Dermis microvascular lymphatic vessel endothelial cell (primary cell): ENCODE data around the gene SIDT2. TPM values are rescaled to one million over a fixed set of nuclear protein-coding genes. Genes with fewer than 3 reads are reported as not detected.

Experiments
- DNase-seq, 2 donors: peaks; one replicate each; pipeline versions ENCODE4 v3.0.0 to v3.0.0-alpha.2; 2010; ENCODE audit warnings: low read depth in 2 of 2
- total RNA-seq: library from RNA; depleted of rRNA; stranded (reverse); fragments of >200 nt; gene quantifications from 2 replicates; pipeline ENCODE4 v1.2.1, GENCODE V29; 2014

Gene SIDT2
- total RNA-seq, 1 donor from 2014 or later = 6.4 TPM

DNA sequence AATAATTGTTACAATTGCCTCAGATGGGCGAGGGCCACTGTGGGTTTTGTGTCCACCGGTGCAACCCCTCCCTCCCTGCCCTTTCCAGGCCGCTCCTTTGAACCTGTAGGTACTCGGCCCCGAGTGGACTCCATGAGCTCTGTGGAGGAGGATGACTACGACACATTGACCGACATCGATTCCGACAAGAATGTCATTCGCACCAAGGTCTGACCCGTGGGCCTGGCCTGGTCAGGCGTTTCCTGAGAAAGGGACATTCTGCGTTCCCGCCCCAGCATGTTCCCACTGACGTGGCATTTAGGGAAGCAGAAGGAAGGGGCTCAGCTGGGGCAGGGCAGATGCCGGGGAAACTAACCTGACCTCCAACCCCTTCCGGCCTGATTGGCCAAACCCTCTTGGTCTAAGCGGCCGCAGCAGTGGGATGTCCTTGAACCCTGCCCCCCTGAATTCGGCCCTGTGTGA, 10.1 kb downstream of the SIDT2 start:
- no peak for DNase-seq

DNA sequence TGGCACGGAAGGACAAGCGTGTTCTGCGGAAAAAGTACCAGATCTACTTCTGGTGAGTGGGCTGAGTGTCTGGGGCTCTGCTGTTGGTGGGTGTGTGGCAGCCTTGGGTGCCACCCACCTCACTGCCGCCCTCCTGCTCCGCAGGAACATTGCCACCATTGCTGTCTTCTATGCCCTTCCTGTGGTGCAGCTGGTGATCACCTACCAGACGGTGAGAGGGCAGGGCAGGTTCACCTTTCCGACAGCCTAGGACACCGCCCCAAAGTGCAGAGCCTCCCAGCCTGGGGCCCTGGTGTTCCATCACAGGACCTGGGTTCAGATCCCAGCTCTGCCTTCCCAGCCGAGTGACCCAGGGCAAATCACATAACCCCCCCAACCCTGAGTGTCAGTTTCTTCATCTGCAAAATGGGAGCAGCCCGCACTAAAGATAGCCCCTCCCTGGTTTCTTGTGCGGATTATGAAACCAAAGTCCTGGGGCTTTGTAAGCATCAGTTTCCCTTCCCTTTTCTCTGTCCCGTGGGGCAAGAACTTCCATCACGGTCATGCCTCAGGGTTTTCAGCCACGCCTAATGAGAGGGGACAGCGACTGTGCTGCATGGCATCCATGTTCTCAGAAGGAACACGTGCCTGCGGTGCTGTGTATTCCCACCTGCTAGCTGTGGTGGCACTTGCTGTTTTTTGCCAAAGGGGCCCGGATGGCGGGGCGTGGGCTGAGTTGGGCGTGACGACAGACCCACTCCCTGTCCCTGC, 10.8 kb downstream of the SIDT2 start:
- DNase-seq = no peak

GRCh38 chr11:117189941-117190544, 11.5 kb downstream of the SIDT2 start:
- no peak for DNase-seq

DNA sequence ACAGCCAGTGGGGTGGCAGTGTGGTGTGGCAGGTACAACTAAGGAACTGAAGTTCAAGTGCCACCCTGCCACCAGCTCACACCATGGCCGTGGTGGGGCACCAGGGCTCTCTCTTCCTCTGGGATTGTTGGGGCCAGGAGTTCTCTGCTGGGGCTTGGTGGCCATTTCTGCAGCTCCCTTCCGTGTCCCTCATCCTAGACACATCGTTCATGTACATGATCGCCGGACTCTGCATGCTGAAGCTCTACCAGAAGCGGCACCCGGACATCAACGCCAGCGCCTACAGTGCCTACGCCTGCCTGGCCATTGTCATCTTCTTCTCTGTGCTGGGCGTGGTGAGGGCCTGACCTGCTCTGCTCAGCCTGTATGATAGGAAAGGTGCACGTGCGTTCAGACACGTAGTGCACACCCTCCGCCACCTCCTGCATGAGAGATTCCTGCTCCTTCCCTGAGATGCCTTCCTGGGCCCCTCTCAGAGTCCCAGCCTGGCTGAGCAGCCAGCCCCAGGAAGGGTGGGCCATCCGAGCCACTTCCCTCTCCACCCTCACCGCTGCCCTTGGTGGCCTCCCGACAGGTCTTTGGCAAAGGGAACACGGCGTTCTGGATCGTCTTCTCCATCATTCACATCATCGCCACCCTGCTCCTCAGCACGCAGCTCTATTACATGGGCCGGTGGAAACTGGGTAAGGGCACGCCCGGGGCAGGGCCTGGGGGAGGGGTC, 13.3 kb downstream of the SIDT2 start:
- DNase-seq = no peak

DNA sequence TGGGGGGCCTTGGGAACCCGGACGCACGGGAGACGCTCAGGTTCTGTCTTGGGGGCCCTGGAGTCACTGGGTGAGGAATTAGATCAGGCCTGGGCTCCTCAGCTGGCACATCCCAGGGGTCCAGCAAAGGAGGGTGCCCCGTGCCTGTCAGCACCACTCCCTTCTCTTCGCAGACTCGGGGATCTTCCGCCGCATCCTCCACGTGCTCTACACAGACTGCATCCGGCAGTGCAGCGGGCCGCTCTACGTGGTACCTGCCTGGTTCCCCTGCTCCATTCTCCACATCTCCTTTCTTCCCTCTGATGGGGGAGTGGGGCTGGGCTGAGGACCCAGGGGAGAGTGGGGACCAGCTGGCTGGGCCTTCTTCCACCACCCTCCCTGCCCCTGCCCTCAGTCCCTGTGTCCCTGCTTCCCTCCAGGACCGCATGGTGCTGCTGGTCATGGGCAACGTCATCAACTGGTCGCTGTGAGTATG, 13.9 kb downstream of the SIDT2 start:
- no peak for DNase-seq

DNA sequence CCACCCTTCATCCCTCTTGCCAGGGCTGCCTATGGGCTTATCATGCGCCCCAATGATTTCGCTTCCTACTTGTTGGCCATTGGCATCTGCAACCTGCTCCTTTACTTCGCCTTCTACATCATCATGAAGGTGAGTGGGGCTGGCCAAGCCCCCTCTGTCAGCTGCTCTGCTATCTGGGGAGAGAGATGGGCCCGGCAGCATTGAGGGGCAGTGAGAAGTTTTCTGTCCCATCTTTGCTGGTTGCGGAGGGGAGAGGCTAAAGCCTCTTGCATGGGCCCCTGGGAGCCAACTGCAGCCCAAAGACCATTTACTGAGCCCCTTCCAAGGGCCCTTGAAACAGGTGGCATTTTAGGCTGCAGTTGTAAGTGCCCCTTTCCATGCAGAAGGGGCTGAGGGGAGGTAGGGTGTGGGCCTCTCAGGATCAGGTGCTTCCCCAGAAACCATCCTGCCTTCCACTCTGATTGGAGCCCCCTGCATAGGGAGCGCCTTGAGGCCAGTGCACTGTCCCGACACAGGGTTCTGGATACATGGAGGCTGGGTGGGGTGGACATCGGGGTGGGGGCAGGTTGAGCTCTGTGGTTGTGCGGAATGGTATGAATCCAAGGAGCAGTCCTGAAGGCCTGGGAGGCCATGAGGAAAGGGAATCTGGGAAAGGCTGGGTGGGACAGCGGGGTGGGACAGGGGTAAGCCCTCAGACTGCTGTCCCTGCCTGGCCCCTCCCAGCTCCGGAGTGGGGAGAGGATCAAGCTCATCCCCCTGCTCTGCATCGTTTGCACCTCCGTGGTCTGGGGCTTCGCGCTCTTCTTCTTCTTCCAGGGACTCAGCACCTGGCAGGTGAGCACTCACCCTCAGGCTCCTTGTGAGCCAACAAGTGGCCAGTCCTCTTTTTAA, 14.8 kb downstream of the SIDT2 start:
- no peak for DNase-seq

DNA sequence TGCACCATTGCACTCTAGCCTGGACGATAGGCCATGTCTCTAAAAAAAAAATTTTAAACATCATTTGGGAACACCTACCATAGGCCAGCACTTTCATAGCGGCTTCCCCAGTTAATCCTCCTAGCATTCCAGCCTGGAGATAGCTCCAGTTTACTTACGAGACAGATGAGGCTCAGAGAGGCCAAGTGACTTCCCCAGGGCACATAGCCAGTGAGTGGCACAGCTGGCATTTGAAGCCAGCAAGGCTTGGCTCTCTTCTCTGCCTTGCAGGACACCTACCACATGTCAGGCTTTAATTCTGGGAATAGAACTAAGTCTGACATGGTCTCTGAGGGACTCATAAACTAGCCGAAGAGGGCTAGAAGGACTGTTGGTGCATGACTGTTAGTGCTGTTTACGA, 15.7 kb downstream of the SIDT2 start:
- DNase-seq = no peak

GRCh38 chr11:117195258-117195657, 16.7 kb downstream of the SIDT2 start:
- DNase-seq = no peak

DNA sequence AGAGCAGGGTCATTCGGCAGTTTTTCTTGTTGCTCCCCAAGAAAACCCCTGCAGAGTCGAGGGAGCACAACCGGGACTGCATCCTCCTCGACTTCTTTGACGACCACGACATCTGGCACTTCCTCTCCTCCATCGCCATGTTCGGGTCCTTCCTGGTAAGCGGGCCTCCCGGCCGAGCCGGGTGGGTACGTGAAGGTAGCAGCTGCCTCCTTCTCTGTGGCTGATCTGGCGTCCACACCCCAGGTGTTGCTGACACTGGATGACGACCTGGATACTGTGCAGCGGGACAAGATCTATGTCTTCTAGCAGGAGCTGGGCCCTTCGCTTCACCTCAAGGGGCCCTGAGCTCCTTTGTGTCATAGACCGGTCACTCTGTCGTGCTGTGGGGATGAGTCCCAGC, 17.2 kb downstream of the SIDT2 start:
- no peak for DNase-seq

- DNase-seq = no peak
Measured at GRCh38 chr11:117197006-117197405, 18.5 kb downstream of the SIDT2 start.

DNA sequence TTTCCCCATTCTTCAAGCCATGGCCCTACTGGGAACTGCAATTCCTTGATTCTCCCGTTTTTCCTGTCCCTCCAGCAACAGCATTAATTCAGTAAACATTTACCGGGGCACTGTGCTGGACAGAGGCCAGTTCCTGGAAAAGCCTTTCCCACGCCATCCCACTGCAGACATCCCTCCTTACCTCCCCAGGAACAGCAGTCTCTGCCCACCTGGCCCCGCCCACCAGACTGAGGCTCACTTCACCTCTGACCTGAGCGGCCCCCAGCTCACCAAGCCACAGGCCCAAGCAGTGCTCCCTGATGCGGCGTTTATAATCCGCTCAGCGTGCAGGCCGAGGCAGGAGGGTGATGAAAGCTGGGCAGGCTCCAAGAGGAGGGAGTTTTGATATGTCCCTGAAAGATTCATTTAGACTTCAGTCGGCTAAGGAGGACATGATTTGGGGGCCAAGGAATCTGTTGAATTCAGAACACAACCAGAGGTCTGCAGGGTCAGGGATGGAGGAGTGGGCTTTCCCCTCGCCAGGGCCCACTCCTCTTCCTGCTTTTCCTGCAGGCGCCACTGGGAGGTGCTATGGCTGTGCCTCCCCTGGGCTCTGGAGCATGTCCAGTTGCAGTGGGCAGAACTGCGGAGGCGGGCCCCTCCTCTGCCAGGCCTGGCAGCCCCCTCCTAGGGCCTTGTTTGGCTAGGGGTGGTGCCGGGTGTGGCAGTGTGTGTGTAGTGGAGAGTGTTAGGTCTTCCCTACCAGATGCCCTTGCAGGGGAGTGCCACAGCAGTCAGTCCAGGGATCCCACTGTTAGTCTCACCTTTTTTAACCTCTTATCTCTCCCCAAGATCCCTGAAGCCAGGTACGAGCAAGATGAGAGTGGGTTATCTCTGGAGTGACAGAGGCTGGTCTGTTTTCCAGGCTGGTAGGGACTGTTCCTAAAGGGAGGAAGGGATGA, 19.2 kb downstream of the SIDT2 start:
- DNase-seq = no peak

DNA sequence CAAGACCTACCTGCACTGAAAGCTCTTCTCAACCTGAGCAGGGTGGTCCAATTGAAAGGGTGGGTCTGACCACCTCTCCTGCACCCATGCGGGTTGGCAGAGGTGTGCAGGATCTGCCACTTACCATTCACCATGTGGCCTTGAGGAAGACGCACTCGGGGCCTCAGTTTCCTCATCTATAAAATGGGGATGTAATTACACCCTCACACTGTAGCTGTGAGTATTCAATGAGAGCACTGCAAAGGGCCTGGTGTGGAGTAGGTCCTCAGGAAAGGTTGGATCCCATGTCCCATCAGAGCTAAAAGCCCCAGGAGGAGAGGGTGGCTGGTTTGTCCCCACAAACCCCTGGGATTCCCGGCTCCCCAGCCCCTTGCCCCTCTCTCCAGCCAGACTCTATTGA, 20.1 kb downstream of the SIDT2 start:
- no peak for DNase-seq

- DNase-seq = peak in 1 of 2 donors; percentile 27
Measured at GRCh38 chr11:117199053-117199915, 20.7 kb downstream of the SIDT2 start, which contains the start of gene TAGLN. TAGLN (plus strand) TSS chr11:117199370; CDS start chr11:117203014, 3,644 bp downstream.

DNA sequence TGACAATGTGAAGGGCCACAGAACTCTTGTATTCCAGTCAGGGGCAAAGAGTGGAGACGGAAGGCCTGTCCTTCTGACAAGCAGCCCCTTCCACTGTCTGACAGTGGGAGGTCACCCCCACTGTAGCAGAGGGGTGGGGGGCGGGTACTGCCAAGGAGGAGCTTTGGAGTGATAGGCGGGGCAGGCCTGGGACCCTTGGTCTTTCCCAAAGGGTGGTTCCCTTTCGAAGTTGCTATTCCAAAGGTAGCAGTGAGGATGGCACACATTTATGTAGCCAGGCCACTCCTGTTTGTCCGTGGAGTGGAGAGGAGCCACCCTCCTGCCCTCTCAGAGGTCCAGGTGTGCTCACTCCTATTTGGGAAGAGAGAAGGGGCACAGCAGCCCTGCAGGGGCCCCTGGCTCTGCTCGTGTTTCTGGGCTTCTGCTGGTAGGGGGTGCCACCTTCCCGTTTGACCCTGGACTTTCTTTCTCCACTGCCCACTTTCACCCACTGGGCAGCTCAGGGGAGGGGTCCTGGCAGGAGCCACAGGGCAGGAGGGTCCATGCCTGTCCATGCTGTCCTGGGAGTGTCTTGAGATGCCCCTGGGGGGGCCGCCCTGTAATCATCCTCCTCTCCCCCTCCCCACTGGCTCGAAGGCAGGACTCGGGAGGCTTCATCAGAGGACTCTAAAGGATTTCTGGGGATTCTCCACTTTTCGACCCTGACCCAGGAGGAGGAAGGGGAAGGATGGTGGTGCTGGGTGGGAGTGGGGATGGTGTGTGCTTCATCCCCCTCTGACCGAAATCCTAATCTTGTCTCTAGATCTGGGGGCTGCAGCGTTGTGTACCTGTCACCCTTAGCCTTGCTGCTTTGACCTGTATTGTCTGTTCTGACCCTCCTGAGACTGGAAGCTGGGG, 21.6 kb downstream of the SIDT2 start:
- no peak for DNase-seq

DNA sequence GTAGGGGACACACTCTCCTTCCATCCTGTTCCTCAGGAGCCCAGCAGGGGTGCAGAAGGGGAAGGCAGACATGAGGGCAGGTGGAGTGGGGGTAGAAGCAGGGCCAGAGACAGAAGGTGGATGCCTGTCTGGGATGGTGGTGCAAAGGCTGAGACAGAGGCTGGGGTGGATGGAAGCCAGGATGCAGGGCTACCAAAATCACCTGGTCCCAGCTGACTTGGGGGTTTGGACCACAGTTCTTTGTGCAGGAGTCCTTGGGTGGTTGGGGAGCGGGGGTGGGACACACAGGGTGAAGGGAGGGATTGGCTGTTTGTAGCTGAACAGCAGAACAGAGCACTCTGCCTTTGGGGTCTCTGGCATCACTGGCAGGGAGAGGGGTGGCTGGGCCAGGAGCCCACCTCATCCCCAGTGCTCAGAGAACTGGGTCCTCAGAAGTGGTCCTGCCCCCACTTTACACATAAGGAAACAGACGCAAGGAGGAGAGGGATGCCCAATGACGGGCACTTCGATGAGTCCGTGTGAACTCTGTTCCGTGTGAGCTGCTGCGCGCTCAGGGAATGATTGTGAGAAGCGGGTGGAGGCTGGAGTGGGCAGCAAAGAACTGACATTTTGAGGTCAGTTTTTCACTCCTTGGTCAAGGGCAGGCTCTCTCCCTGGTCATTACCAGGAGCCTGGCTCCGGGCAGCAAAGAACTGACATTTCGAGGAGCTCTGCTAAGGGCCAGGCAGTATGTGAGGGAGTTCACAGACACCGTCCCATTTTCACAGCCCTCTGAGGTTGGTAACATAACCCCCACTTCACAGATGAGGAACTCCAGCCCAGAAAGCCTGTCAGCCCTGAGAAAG, 22.5 kb downstream of the SIDT2 start:
- DNase-seq = no peak

GRCh38 chr11:117201658-117202305, 23.2 kb downstream of the SIDT2 start:
- no peak for DNase-seq
